ENCODE data around the gene KRT26.

Gene KRT26

DNA sequence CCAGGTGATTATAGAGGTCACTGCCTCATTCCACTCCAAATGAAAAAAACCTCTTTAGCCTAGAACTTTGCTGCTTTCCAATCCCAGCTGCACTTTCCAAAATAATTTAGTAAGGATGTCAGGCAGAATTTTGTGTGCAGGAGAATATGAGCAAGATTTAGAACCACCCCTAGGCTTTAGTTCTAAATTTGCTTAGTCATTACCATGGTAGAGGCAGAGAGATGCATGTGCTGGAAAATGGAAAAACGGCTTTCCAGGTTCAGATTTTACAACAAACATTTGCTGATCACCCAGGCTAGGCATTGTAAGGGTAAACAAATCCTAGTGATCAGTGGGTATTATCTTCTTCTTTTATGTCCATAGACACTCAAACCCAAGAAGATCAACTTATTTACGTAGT lies 6.3 kb downstream of the KRT26 start:
- no peak overlapping the region for H3K4me3 ChIP-seq (ENCODE audit: low read depth, low read length)
- in situ Hi-C loops (cut with HindIII; ENCODE audit: low sequenced_read_pairs), result no loop called here
- no peak for DNase-seq (ENCODE audit: low read depth)
- TF ChIP-seq, protein P1, sequence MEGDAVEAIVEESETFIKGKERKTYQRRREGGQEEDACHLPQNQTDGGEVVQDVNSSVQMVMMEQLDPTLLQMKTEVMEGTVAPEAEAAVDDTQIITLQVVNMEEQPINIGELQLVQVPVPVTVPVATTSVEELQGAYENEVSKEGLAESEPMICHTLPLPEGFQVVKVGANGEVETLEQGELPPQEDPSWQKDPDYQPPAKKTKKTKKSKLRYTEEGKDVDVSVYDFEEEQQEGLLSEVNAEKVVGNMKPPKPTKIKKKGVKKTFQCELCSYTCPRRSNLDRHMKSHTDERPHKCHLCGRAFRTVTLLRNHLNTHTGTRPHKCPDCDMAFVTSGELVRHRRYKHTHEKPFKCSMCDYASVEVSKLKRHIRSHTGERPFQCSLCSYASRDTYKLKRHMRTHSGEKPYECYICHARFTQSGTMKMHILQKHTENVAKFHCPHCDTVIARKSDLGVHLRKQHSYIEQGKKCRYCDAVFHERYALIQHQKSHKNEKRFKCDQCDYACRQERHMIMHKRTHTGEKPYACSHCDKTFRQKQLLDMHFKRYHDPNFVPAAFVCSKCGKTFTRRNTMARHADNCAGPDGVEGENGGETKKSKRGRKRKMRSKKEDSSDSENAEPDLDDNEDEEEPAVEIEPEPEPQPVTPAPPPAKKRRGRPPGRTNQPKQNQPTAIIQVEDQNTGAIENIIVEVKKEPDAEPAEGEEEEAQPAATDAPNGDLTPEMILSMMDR (IDR thresholded peaks at IDR 0.05; ENCODE audit: low read depth, low read length, missing control alignments), result no peak

DNA sequence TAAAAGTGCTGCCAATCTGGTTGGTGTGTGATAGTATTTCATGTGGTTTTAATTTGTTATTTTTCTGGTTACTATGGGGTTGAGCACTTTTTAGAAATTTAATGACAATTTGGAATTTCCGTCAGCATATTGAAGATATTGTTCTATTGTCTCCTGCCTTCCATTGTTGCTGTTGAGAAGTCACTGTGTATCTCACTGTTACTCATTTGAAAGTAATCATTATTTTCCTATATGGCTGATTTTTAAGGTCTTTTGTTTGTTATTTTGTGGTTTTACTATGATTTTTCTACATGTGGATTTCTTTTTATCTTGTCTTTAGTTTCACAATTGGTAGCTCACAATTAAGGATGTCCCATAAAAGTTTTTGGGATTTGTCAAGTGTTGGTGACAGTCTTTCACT lies 8.2 kb downstream of the KRT26 start:
- no peak for DNase-seq (ENCODE audit: low read depth)
- no peak overlapping the region for H3K4me3 ChIP-seq (ENCODE audit: low read depth, low read length)
- in situ Hi-C loops (cut with HindIII; ENCODE audit: low sequenced_read_pairs), result no loop called here
- TF ChIP-seq, protein P1 (IDR thresholded peaks at IDR 0.05; ENCODE audit: low read depth, low read length, missing control alignments), result no peak

DNA sequence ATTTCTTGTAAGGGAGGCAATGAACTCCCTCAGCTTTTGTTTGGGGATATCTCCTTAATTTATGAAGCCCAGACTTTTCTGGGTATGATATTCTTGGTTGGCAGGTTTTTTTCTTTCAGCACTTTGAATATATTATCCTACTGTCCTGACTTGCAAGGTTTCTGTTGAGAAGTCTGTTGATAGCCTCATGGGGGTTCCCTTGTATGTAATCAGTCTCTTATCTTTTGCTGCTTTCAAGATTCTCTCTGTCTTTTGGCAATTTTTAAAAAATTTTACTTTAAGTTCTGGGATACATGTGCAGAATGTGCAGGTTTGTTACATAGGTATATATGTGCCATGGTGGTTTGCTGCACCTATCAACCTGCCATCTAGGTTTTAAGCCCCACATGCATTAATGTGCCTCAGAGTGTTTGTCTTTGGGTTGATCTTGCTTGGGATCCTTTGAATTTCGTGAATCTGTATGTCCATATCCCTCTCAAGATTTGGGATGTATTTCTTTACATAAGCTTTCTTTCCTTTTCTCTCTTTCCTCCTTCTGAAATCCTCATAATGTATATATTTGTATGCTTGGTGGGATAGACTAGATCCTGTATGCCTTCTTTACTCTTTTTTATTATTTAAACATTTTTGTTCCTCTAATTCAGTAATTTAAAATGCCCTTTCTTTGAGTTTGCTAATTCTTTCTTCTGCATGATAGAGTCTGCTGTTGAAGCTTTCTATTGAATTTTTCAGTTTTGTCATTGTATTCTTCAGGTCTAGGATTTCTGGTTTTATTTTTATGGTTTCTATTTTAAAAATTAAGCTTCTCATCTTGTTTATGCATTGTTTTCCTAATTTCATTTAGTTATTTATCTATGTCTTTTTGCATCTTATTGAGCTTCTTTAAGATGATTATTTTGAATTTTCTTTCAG lies 11.6 kb downstream of the KRT26 start:
- no peak for DNase-seq (ENCODE audit: low read depth)
- H3K4me3 ChIP-seq (ENCODE audit: low read depth, low read length), result no peak overlapping the region
- in situ Hi-C loops (cut with HindIII; ENCODE audit: low sequenced_read_pairs), result no loop called here
- TF ChIP-seq, protein P1 (IDR thresholded peaks at IDR 0.05; ENCODE audit: low read depth, low read length, missing control alignments), result no peak

DNA sequence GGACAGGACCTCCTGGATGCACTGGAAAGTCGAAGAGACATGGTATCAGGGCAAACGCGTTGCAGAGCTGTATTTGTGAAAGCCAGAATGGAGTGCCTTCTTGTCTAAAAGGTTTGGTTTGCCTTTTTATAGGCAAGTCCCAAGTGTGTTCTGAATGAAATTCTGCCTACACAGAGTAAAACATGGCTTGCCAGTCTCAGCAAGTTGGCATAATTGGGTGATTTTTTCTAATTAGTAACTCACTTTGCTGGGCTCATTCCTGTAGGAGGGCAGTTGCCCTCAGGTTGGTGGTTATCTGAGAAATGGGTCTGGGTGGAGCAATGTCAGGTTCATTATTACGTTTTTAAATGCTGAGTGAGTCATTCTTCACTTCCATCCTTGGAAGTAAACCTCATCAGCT lies 16.8 kb downstream of the KRT26 start, which contains the start of gene KRT25:
KRT25 (minus strand) TSS at position 101 of the 400 bp plus-strand sequence; CDS start at position 41, 60 bp downstream.
- in situ Hi-C loops (cut with HindIII; ENCODE audit: low sequenced_read_pairs), result no loop called here
- TF ChIP-seq, protein P1 (IDR thresholded peaks at IDR 0.05; ENCODE audit: low read depth, low read length, missing control alignments), result no peak
- H3K4me3 ChIP-seq (ENCODE audit: low read depth, low read length), result no peak within 1 kb of the TSS
- DNase-seq (ENCODE audit: low read depth), result no peak

DNA sequence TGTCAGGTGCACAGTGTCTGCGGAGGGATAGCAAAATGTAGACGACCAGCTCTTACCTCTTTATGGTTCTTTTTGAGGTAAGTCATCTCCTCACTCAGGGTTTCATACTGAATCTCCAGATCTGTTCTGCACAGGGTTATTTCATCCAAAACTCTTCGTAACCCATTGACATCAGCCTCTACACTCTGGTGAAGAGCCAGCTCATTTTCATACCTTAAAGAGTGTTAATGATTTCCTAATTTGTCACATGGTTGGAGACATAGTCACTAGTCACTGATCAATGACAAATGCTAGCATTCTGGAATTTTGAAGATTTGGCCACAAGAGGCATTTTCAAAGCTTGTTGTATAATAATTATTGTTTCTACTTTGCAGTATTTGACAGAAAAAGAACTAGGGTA lies 18.2 kb downstream of the KRT26 start:
- DNase-seq (ENCODE audit: low read depth), result no peak
- in situ Hi-C loops (cut with HindIII; ENCODE audit: low sequenced_read_pairs), result no loop called here
- no peak overlapping the region for H3K4me3 ChIP-seq (ENCODE audit: low read depth, low read length)
- TF ChIP-seq, protein P1 (IDR thresholded peaks at IDR 0.05; ENCODE audit: low read depth, low read length, missing control alignments), result no peak

DNA sequence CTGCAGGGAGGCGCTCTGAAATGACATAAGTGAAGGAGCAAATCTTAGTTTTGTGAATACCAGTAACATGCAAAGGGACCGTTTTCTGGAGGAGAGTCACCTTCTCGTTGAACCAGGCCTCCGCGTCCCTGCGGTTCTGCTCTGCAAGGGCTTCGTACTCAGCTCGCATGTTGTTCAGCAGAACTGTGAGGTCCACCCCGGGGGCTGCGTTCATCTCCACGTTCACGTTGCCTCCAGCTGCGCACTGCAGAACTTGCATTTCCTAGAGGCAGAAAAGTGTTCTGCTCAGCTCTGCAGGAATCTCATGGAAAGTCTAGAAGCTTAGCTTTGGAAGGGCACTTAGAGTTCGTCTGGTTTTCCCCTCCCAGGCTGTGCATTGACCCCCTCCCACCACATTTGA lies 20.9 kb downstream of the KRT26 start:
- TF ChIP-seq, protein P1 (IDR thresholded peaks at IDR 0.05; ENCODE audit: low read depth, low read length, missing control alignments), result no peak
- in situ Hi-C loops (cut with HindIII; ENCODE audit: low sequenced_read_pairs), result no loop called here
- DNase-seq (ENCODE audit: low read depth), result no peak
- no peak overlapping the region for H3K4me3 ChIP-seq (ENCODE audit: low read depth, low read length)

Measured in astrocyte of the cerebellum (primary cell).